ENCODE results near the gene HAAO.

HAAO gene

GRCh38 chr2:42804338-42804737, 12.0 kb upstream of the HAAO start:
- TF ChIP-seq TAF1 (IDR thresholded peaks at IDR 0.05; ENCODE audit: borderline replicate concordance, insufficient read depth, low read length): no peak
- TF ChIP-seq, protein P1, sequence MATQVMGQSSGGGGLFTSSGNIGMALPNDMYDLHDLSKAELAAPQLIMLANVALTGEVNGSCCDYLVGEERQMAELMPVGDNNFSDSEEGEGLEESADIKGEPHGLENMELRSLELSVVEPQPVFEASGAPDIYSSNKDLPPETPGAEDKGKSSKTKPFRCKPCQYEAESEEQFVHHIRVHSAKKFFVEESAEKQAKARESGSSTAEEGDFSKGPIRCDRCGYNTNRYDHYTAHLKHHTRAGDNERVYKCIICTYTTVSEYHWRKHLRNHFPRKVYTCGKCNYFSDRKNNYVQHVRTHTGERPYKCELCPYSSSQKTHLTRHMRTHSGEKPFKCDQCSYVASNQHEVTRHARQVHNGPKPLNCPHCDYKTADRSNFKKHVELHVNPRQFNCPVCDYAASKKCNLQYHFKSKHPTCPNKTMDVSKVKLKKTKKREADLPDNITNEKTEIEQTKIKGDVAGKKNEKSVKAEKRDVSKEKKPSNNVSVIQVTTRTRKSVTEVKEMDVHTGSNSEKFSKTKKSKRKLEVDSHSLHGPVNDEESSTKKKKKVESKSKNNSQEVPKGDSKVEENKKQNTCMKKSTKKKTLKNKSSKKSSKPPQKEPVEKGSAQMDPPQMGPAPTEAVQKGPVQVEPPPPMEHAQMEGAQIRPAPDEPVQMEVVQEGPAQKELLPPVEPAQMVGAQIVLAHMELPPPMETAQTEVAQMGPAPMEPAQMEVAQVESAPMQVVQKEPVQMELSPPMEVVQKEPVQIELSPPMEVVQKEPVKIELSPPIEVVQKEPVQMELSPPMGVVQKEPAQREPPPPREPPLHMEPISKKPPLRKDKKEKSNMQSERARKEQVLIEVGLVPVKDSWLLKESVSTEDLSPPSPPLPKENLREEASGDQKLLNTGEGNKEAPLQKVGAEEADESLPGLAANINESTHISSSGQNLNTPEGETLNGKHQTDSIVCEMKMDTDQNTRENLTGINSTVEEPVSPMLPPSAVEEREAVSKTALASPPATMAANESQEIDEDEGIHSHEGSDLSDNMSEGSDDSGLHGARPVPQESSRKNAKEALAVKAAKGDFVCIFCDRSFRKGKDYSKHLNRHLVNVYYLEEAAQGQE (IDR thresholded peaks at IDR 0.05; ENCODE audit: insufficient read depth in 1 of 2, low read depth in 2 of 2, low read length in 2 of 2): no peak
- no peak for TF ChIP-seq POLR2AphosphoS5 (IDR thresholded peaks at IDR 0.05; ENCODE audit: low read depth, low read length)
- TF ChIP-seq SIN3A (IDR thresholded peaks at IDR 0.05; ENCODE audit: borderline replicate concordance, insufficient read depth, low read length): no peak
- TF ChIP-seq FOXP2 (optimal IDR thresholded peaks at IDR 0.05; ENCODE audit: borderline replicate concordance, extremely low read depth, extremely low read length, insufficient read depth): no peak

GRCh38 chr2:42802150-42802549, 9.8 kb upstream of the HAAO start:
- TF ChIP-seq FOXP2 (optimal IDR thresholded peaks at IDR 0.05; ENCODE audit: borderline replicate concordance, extremely low read depth, extremely low read length, insufficient read depth): no peak
- no peak for TF ChIP-seq TAF1 (IDR thresholded peaks at IDR 0.05; ENCODE audit: borderline replicate concordance, insufficient read depth, low read length)
- TF ChIP-seq POLR2AphosphoS5 (IDR thresholded peaks at IDR 0.05; ENCODE audit: low read depth, low read length): no peak
- TF ChIP-seq SIN3A (IDR thresholded peaks at IDR 0.05; ENCODE audit: borderline replicate concordance, insufficient read depth, low read length): no peak
- TF ChIP-seq, protein P1 (IDR thresholded peaks at IDR 0.05; ENCODE audit: insufficient read depth in 1 of 2, low read depth in 2 of 2, low read length in 2 of 2): no peak

DNA sequence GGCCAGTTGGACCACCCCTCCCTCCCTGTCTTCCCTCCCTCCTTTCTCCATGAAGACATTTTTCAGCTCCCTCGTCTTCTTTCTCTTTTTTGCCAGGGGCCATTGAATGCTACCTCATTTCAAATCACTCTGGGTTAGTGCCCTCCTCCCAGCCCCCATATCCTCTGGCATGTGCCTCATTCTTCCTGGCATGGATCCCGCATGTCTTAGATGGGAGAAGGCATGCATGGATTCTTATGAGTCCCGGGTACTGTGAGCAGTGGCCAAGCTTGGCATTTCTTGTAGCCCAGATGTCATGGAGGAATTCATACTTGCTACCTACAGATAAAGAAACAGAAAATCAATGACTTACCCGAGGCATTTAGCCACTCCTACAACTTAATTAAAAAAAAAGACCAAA, 9.0 kb upstream of the HAAO start:
- TF ChIP-seq POLR2AphosphoS5 (IDR thresholded peaks at IDR 0.05; ENCODE audit: low read depth, low read length): no peak
- TF ChIP-seq, protein P1 (IDR thresholded peaks at IDR 0.05; ENCODE audit: insufficient read depth in 1 of 2, low read depth in 2 of 2, low read length in 2 of 2): no peak
- TF ChIP-seq SIN3A (IDR thresholded peaks at IDR 0.05; ENCODE audit: borderline replicate concordance, insufficient read depth, low read length): no peak
- TF ChIP-seq FOXP2 (optimal IDR thresholded peaks at IDR 0.05; ENCODE audit: borderline replicate concordance, extremely low read depth, extremely low read length, insufficient read depth): no peak
- TF ChIP-seq TAF1 (IDR thresholded peaks at IDR 0.05; ENCODE audit: borderline replicate concordance, insufficient read depth, low read length): no peak

GRCh38 chr2:42800981-42801380, 8.6 kb upstream of the HAAO start:
- TF ChIP-seq SIN3A (IDR thresholded peaks at IDR 0.05; ENCODE audit: borderline replicate concordance, insufficient read depth, low read length) (no peak), TAF1 (IDR thresholded peaks at IDR 0.05; ENCODE audit: borderline replicate concordance, insufficient read depth, low read length) (no peak), POLR2AphosphoS5 (IDR thresholded peaks at IDR 0.05; ENCODE audit: low read depth, low read length) (no peak), FOXP2 (optimal IDR thresholded peaks at IDR 0.05; ENCODE audit: borderline replicate concordance, extremely low read depth, extremely low read length, insufficient read depth) (no peak)
- TF ChIP-seq, protein P1 (IDR thresholded peaks at IDR 0.05; ENCODE audit: insufficient read depth in 1 of 2, low read depth in 2 of 2, low read length in 2 of 2): no peak

- TF ChIP-seq, protein P1 (IDR thresholded peaks at IDR 0.05; ENCODE audit: insufficient read depth in 1 of 2, low read depth in 2 of 2, low read length in 2 of 2): no peak
- TF ChIP-seq FOXP2 (optimal IDR thresholded peaks at IDR 0.05; ENCODE audit: borderline replicate concordance, extremely low read depth, extremely low read length, insufficient read depth) (no peak), SIN3A (IDR thresholded peaks at IDR 0.05; ENCODE audit: borderline replicate concordance, insufficient read depth, low read length) (no peak)
Observed at GRCh38 chr2:42800461-42800962, 8.1 kb upstream of the HAAO start.

All from PFSK-1 (cell line).